Effector CD8-positive, alpha-beta T cell (primary cell): ENCODE results near the gene RIMBP2.

Source experiments
- DNase-seq: peaks from one replicate; lab custom pipeline; 2025; lab: John Stamatoyannopoulos, UW

Gene RIMBP2

GRCh38 chr12:130508318-130508717 is 207.8 kb downstream of the RIMBP2 start:
- no peak for DNase-seq

- no peak for DNase-seq
These were observed 209.3 kb downstream of the RIMBP2 start for GRCh38 chr12:130506844-130507243.

- DNase-seq, result no peak
These were observed 211.3 kb downstream of the RIMBP2 start for GRCh38 chr12:130504840-130505175.

GRCh38 chr12:130504110-130504839 is 211.8 kb downstream of the RIMBP2 start:
- no peak for DNase-seq

GRCh38 chr12:130501821-130502220 is 214.3 kb downstream of the RIMBP2 start:
- no peak for DNase-seq

GRCh38 chr12:130500835-130501330 is 215.2 kb downstream of the RIMBP2 start:
- no peak for DNase-seq

- DNase-seq, result no peak
These were observed 216.6 kb downstream of the RIMBP2 start for GRCh38 chr12:130499474-130499873.

GRCh38 chr12:130498589-130499385 is 217.3 kb downstream of the RIMBP2 start:
- DNase-seq, result no peak

GRCh38 chr12:130497991-130498390 is 218.1 kb downstream of the RIMBP2 start:
- DNase-seq, result no peak

- no peak for DNase-seq
These were observed 218.8 kb downstream of the RIMBP2 start for GRCh38 chr12:130497321-130497720.

- no peak for DNase-seq
These were observed 219.5 kb downstream of the RIMBP2 start for GRCh38 chr12:130496516-130497120.

GRCh38 chr12:130495156-130495555 is 220.9 kb downstream of the RIMBP2 start:
- DNase-seq, result no peak

- DNase-seq, result no peak
These were observed 221.4 kb downstream of the RIMBP2 start for GRCh38 chr12:130494736-130495135.

- no peak for DNase-seq
These were observed 222.1 kb downstream of the RIMBP2 start for GRCh38 chr12:130493951-130494350.

- DNase-seq, result no peak
These were observed 224.4 kb downstream of the RIMBP2 start for GRCh38 chr12:130491421-130492357.

- no peak for DNase-seq
These were observed 225.4 kb downstream of the RIMBP2 start for GRCh38 chr12:130490674-130491073.

GRCh38 chr12:130489293-130489692 is 226.8 kb downstream of the RIMBP2 start:
- DNase-seq, result no peak

GRCh38 chr12:130488358-130488710 is 227.8 kb downstream of the RIMBP2 start:
- DNase-seq, result no peak

GRCh38 chr12:130487636-130488357 is 228.3 kb downstream of the RIMBP2 start:
- no peak for DNase-seq

GRCh38 chr12:130486891-130487416 is 229.1 kb downstream of the RIMBP2 start:
- DNase-seq, result no peak

- DNase-seq, result no peak
These were observed 230.0 kb downstream of the RIMBP2 start for GRCh38 chr12:130486146-130486435.
